GM18951 (cell line): ENCODE measurements around the gene ANO10.
"Not testable (repeated sequence)": the region's sequence is repeated elsewhere in the genome, so short reads cannot be mapped to it uniquely, and the experiment has no call there.

Experiments
- POLR2A ChIP-seq: IDR thresholded peaks from 4 replicates; pipeline ENCODE4 v1.6.1; 2011; ENCODE audit warnings: mild to moderate bottlenecking; ENCODE audit not compliant: insufficient read length, insufficient read depth; ENCODE audit errors: extremely low read depth
- in situ Hi-C: fragments of 300-500 bp; cut with MboI; formaldehyde crosslinking; loops from one replicate; pipeline ENCODE4 v1.12.0; 2022; ENCODE audit warnings: low sequenced_read_pairs, mixed read lengths, inconsistent platforms; ENCODE audit not compliant: unreplicated experiment

ANO10 gene

GRCh38 chr3:43485931-43486330 is 135.9 kb downstream of the ANO10 start:
- in situ Hi-C loops, result no loop called here
- no peak for TF ChIP-seq POLR2A

- in situ Hi-C loops, result no loop called here
- TF ChIP-seq POLR2A, result no peak
Observed at GRCh38 chr3:43484926-43485488, 136.8 kb downstream of the ANO10 start.

GRCh38 chr3:43481375-43481774 is 140.4 kb downstream of the ANO10 start:
- in situ Hi-C loops, result no loop called here
- TF ChIP-seq POLR2A, result no peak

- in situ Hi-C loops, result not testable (repeated sequence)
Observed at GRCh38 chr3:43478839-43479238, 143.0 kb downstream of the ANO10 start.

- in situ Hi-C loops, result no loop called here
Observed at GRCh38 chr3:43478118-43478785, 143.6 kb downstream of the ANO10 start.

GRCh38 chr3:43477600-43477999 is 144.2 kb downstream of the ANO10 start:
- in situ Hi-C loops, result no loop called here
- no peak for TF ChIP-seq POLR2A

More at GRCh38 chr3:43478118-43478785, 143.6 kb downstream of the ANO10 start:
- TF ChIP-seq POLR2A, result no peak

GRCh38 chr3:43473737-43474136 is 148.1 kb downstream of the ANO10 start:
- in situ Hi-C loops, result no loop called here
- no peak for TF ChIP-seq POLR2A

GRCh38 chr3:43473244-43473643 is 148.6 kb downstream of the ANO10 start:
- TF ChIP-seq POLR2A, result no peak
- in situ Hi-C loops, result no loop called here

- TF ChIP-seq POLR2A, result no peak
- in situ Hi-C loops, result no loop called here
Observed at GRCh38 chr3:43468133-43468532, 153.7 kb downstream of the ANO10 start.

- in situ Hi-C loops, result no loop called here
- no peak for TF ChIP-seq POLR2A
Observed at GRCh38 chr3:43465109-43465508, 156.7 kb downstream of the ANO10 start.

- in situ Hi-C loops, result not testable (repeated sequence)
Observed at GRCh38 chr3:43462566-43462965, 159.2 kb downstream of the ANO10 start.

- no peak for TF ChIP-seq POLR2A
- in situ Hi-C loops, result no loop called here
Observed at GRCh38 chr3:43461345-43461744, 160.5 kb downstream of the ANO10 start.

GRCh38 chr3:43457038-43457437 is 164.8 kb downstream of the ANO10 start:
- in situ Hi-C loops, result not testable (repeated sequence)

GRCh38 chr3:43455233-43455632 is 166.6 kb downstream of the ANO10 start:
- in situ Hi-C loops, result no loop called here
- TF ChIP-seq POLR2A, result no peak

- no peak for TF ChIP-seq POLR2A
- in situ Hi-C loops, result no loop called here
Observed at GRCh38 chr3:43453981-43454380, 167.8 kb downstream of the ANO10 start.

- in situ Hi-C loops, result no loop called here
- TF ChIP-seq POLR2A, result no peak
Observed at GRCh38 chr3:43451670-43452254, 170.0 kb downstream of the ANO10 start.
